Natural killer cell (primary cell): ENCODE measurements around the gene WAPL. TPM values are rescaled to one million over a fixed set of nuclear protein-coding genes. Genes with fewer than 3 reads are reported as not detected.
A peak's percentile ranks its signal among the peaks of the same experiment; 100 is the strongest.

Source experiments
- ATAC-seq, 3 donors: fragments of 150-1000 bp in 2 of 3; fragments of 200-7000 bp in 1 of 3; cut with Tn5 transposase; 1 replicate in 1 of 3; 2 replicates in 2 of 3; pipeline ENCODE4 v1.10.0; 2021; ENCODE audit warnings: mild to moderate bottlenecking in 2 of 3, moderate library complexity in 2 of 3
- DNase-seq, 2 donors: peaks; one replicate each; pipeline versions ENCODE4 v3.0.0 to v3.0.0-alpha.2; 2013 to 2021; ENCODE audit warnings: mixed read lengths in 1 of 2
- H3K27ac ChIP-seq: one replicate; pipeline ENCODE4 v1.5.1; 2013; ENCODE audit warnings: mild to moderate bottlenecking, low read length
- H3K27me3 ChIP-seq: one replicate; pipeline ENCODE4 v1.6.1; 2013; ENCODE audit warnings: low read length; ENCODE audit not compliant: control insufficient read depth, insufficient read depth
- H3K36me3 ChIP-seq: one replicate; pipeline ENCODE4 v1.6.1; 2013; ENCODE audit warnings: low read length; ENCODE audit not compliant: control insufficient read depth, insufficient read depth
- H3K4me1 ChIP-seq: one replicate; pipeline ENCODE4 v1.6.1; 2013; ENCODE audit warnings: low read length; ENCODE audit not compliant: control insufficient read depth, insufficient read depth
- H3K4me3 ChIP-seq: one replicate; pipeline ENCODE4 v1.5.1; 2013; ENCODE audit warnings: low read length
- H3K9me3 ChIP-seq: one replicate; pipeline ENCODE4 v1.6.1; 2013; ENCODE audit warnings: low read length; ENCODE audit not compliant: control insufficient read depth, insufficient read depth
- H3K27ac Mint-ChIP-seq, 2 donors: one replicate each; pipeline ENCODE4 v1.8.0; 2022; ENCODE audit warnings: mild to moderate bottlenecking in 2 of 2, mixed read lengths in 2 of 2, moderate library complexity in 1 of 2
- H3K27me3 Mint-ChIP-seq, 2 donors: one replicate each; pipeline ENCODE4 v1.8.0; 2022; ENCODE audit warnings: low read depth in 2 of 2, mixed read lengths in 2 of 2
- H3K36me3 Mint-ChIP-seq: one replicate; pipeline ENCODE4 v1.8.0; 2022; ENCODE audit warnings: mixed read lengths
- H3K4me1 Mint-ChIP-seq, 2 donors: one replicate each; pipeline ENCODE4 v1.8.0; 2022; ENCODE audit warnings: mixed read lengths in 2 of 2
- H3K4me3 Mint-ChIP-seq: one replicate; pipeline ENCODE4 v1.8.0; 2022; ENCODE audit warnings: mild to moderate bottlenecking, moderate library complexity, mixed read lengths
- H3K9me3 Mint-ChIP-seq, 2 donors: one replicate each; pipeline ENCODE4 v1.8.0; 2022; ENCODE audit warnings: mixed read lengths in 2 of 2
- CTCF ChIP-seq: fragments of 200-600 bp; IDR thresholded peaks from one replicate; pipeline ENCODE4 v1.8.0; 2022; ENCODE audit warnings: antibody characterized with exemption
- WGBS: methylation state at CpG from one replicate; pipeline ENCODE4 v1.1.7; 2013; ENCODE audit warnings: missing lambda C conversion rate; ENCODE audit not compliant: insufficient coverage; 5-methylcytosine and 5-hydroxymethylcytosine counted together
- intact Hi-C: fragments of 100-400 bp; cut with micrococcal nuclease; formaldehyde crosslinking; loops from one replicate; pipeline ENCODE4 v1.14.2; 2022
- total RNA-seq, 4 donors: library from RNA; stranded (reverse); fragments of 120-200 nt in 1 of 4; gene quantifications; one replicate each; pipeline versions ENCODE4 v1.2.3 to v1.2.4, GENCODE V29; 2013 to 2022

Gene WAPL
- total RNA-seq, 3 donors from 2014 or later (not counting 1 experiment from before 2014, with no cell fraction given): 41.1 to 51.4 (median 51.1) TPM

DNA sequence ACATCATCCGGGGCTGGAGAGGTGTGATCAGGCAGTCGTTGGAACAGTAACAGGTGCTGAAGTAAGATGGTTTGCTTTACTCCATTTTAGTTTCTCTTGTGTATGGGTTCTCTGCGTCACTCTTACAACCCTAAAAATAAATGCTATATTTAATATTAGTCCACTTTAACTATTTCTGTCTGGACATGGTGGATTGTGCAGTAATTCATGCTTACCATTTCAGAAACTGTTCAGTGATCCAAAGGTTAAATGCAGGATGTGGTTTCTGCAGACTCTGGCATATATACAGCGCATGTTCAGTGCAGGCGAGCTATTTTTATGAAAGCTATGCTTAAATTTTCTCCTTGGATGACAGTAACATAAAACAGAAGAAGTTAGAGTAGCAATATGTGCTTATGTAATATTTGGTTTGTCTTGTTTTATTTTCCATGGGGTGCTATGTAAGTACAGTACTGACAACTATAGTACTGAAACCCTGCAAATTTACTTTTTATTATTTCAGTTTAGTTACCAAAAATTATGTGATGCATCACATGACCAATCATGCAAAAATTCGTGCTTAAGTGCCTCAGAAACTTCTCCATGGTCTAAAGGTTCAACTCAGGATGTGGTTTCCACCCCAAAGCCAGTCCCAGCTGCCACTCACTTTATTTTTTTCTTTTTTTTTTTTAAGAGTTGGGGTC lies 108.4 kb downstream of the WAPL start:
- no peak overlapping the region for H3K27ac Mint-ChIP-seq
- no peak for TF ChIP-seq CTCF
- no peaks in the 10 kb centered on the region for H3K27me3 ChIP-seq
- ATAC-seq (peak; percentile 50 to 64 (median 52)), DNase-seq (peak in 1 of 2 donors; percentile 68)
- no peaks in the 10 kb centered on the region for H3K9me3 ChIP-seq
- peak overlapping the region; percentile 72 for H3K4me3 Mint-ChIP-seq
- H3K4me1 Mint-ChIP-seq: peaks cover 24 to 26% of the 10 kb centered on the region in 2 donors
- no peak overlapping the region for H3K4me3 ChIP-seq
- H3K36me3 ChIP-seq: no peaks in the 10 kb centered on the region
- H3K4me1 ChIP-seq: peaks cover 35% of the 10 kb centered on the region
- no peak overlapping the region for H3K27ac ChIP-seq
- intact Hi-C loops: no loop called here
- no peaks in the 10 kb centered on the region for H3K27me3 Mint-ChIP-seq
- H3K9me3 Mint-ChIP-seq: no peaks in the 10 kb centered on the region
- 0% methylated on average over 3 of the region's 6 CpGs for WGBS
- H3K36me3 Mint-ChIP-seq: no peaks in the 10 kb centered on the region

- intact Hi-C loops: no loop called here
Measured at GRCh38 chr10:86411852-86412560, 109.6 kb downstream of the WAPL start.

GRCh38 chr10:86411281-86411841 lies 110.2 kb downstream of the WAPL start:
- ATAC-seq: peak; percentile 68 to 86 (median 78)
- intact Hi-C loops: no loop called here

More at GRCh38 chr10:86411852-86412560, 109.6 kb downstream of the WAPL start:
- no peak for ATAC-seq
- H3K9me3 ChIP-seq: no peaks in the 10 kb centered on the region
- no peak overlapping the region for H3K4me3 ChIP-seq
- Mint-ChIP-seq H3K4me3 (peak overlapping the region; percentile 77), H3K36me3 (no peaks in the 10 kb centered on the region), H3K9me3 (no peaks in the 10 kb centered on the region), H3K27ac (peak overlapping the region; percentile 59 to 67), H3K27me3 (no peaks in the 10 kb centered on the region), H3K4me1 (peaks cover 24 to 26% of the 10 kb centered on the region in 2 donors)
- H3K4me1 ChIP-seq: peaks cover 35% of the 10 kb centered on the region
- no peaks in the 10 kb centered on the region for H3K27me3 ChIP-seq
- 56% methylated on average over 5 of the region's 6 CpGs for WGBS
- no peak overlapping the region for H3K27ac ChIP-seq
- no peaks in the 10 kb centered on the region for H3K36me3 ChIP-seq
- no peak for TF ChIP-seq CTCF
- no peak for DNase-seq

More at GRCh38 chr10:86411281-86411841, 110.2 kb downstream of the WAPL start:
- no peak overlapping the region for H3K27ac ChIP-seq
- H3K36me3 Mint-ChIP-seq: no peaks in the 10 kb centered on the region
- peaks cover 24 to 26% of the 10 kb centered on the region in 2 donors for H3K4me1 Mint-ChIP-seq
- WGBS: 4% methylated on average over 7 of the region's 7 CpGs
- no peaks in the 10 kb centered on the region for H3K27me3 Mint-ChIP-seq
- no peaks in the 10 kb centered on the region for H3K27me3 ChIP-seq
- H3K4me3 Mint-ChIP-seq: peak overlapping the region; percentile 77
- no peaks in the 10 kb centered on the region for H3K9me3 ChIP-seq
- H3K4me3 ChIP-seq: no peak overlapping the region
- peaks cover 35% of the 10 kb centered on the region for H3K4me1 ChIP-seq
- no peaks in the 10 kb centered on the region for H3K9me3 Mint-ChIP-seq
- no peak for TF ChIP-seq CTCF
- no peaks in the 10 kb centered on the region for H3K36me3 ChIP-seq
- peak overlapping the region; percentile 59 to 67 for H3K27ac Mint-ChIP-seq
- DNase-seq: peak in 1 of 2 donors; percentile 60
